Measurements from ENCODE around the gene TRPV3. TPM values are rescaled to one million over a fixed set of nuclear protein-coding genes. Genes with fewer than 3 reads are reported as not detected.
"Not testable (repeated sequence)": the region's sequence is repeated elsewhere in the genome, so short reads cannot be mapped to it uniquely, and the experiment has no call there.

The TRPV3 gene
- total RNA-seq, 1 donor from 2014 or later = 1.3 TPM

DNA sequence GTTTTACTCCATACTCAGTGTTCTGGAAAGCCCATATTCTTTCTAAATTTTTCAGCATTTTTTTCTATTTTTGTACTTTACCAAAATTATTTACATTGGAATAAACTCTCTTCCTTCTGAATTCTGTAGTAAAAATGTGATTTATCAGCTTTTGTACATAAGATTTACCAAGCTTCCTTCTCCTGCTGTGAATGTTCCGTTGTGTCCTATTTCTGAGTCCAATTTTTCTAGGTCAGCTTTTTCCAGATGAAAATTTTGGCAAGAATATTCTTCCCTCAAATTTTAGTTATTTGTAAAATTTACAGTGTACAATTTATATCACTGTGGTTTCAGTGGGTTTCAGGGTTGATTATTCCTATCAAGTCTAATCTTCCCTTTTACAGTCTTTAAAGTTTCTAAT, 54.3 kb downstream of the TRPV3 start:
- intact Hi-C loops (cut with micrococcal nuclease) = no loop called here
- DNase-seq (no peak), ATAC-seq (no peak)

DNA sequence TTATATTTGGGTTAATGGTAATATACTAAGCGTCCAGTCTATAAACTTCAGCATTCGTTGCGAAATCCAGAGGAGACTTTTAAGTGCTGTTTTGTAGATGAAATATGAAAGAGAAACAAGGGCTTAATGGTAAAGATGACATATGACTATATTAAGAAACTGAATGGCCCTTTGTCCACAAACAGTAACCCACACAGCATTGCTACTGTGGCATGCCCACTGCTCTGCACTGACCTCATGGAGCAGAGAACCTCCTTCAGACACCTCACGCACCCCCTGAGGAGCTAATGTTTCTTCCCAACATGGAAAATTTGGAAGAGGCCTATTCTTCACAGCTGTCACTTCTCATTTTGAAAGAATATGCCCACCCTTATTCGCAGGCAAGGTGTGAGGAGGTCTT, 55.1 kb downstream of the TRPV3 start:
- intact Hi-C loops (cut with micrococcal nuclease) = no loop called here
- ATAC-seq = no peak
- DNase-seq = no peak

- intact Hi-C loops (cut with micrococcal nuclease) = no loop called here
- ATAC-seq = no peak
Observed at GRCh38 chr17:3501344-3501743, 56.3 kb downstream of the TRPV3 start.

GRCh38 chr17:3497101-3497500, 60.5 kb downstream of the TRPV3 start:
- DNase-seq = no peak
- ATAC-seq = no peak
- intact Hi-C loops (cut with micrococcal nuclease) = no loop called here

More at GRCh38 chr17:3501344-3501743, 56.3 kb downstream of the TRPV3 start:
- no peak for DNase-seq

DNA sequence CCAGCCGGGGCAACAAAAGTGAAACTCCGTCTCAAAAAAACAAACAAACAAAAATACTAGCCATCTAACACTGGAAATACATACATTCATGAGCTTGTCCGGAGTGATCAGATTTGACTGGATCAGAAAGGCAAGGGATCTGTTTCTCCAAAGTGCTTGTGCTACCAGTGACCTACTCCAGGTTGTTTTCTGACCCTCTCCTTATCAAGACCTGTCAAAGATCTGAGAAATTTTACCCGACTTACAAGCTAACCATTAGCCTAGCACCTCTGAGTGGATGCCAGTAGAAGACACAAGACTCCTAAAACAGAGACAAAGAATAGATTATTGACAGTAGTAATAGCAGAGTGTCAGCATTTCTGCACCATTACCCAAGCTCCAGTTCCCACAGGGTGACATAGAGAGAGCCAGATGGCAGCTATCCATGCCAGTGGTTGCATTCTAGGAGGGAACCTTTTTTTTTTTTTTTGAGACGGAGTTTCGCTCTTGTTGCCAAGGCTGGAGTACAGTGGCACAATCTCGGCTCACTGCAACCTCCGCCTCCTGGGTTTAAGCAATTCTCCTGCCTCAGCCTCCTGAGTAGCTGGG, 72.0 kb downstream of the TRPV3 start:
- no peak for ATAC-seq
- DNase-seq = no peak

GRCh38 chr17:3482852-3483251, 74.8 kb downstream of the TRPV3 start:
- DNase-seq (no peak), ATAC-seq (no peak)
- intact Hi-C loops (cut with micrococcal nuclease) = no loop called here

More for the DNA sequence above, 72.0 kb downstream of the TRPV3 start:
- intact Hi-C loops (cut with micrococcal nuclease) = no loop called here

- intact Hi-C loops (cut with micrococcal nuclease) = no loop called here
- DNase-seq = no peak
- ATAC-seq = no peak
Observed at GRCh38 chr17:3479988-3480387, 77.6 kb downstream of the TRPV3 start.

DNA sequence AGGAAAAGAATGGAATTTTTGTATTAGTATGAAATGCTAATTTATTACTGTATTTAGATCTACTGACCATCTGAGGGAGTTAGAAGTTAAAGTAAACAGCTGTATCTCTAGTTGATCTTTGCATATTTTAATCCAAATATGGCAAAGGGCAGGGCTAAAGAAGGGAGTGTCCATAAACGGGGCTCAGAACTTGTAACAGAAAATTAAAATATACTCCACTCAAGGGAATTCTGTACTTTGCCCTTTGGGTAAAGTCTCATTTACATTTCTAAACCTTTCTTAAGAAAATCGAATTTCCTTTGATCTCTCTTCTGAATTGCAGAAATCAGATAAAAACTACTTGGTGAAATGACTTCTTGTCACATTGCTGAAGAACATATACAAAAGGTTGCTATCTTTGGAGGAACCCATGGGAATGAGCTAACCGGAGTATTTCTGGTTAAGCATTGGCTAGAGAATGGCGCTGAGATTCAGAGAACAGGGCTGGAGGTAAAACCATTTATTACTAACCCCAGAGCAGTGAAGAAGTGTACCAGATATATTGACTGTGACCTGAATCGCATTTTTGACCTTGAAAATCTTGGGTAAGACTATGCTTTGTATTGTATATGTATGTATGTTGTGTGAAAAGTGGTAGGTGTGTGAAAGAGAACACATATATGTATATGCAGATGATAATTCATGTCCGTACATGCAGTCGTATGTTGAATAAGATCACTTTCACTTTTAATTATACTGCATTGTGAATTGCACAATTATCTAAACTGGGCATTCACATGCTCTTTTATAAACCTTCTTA, 81.6 kb downstream of the TRPV3 start, which contains the start of gene ASPA:
Gene ASPA, plus strand, starts transcription at position 186 of the 799 bp plus-strand sequence. Its CDS starts 163 bp downstream, at position 349.
- DNase-seq (no peak), ATAC-seq (peak; percentile 71)
- intact Hi-C loops (cut with micrococcal nuclease) = no loop called here

GRCh38 chr17:3475251-3475685, 82.3 kb downstream of the TRPV3 start:
- intact Hi-C loops (cut with micrococcal nuclease) = no loop called here
- ATAC-seq = peak; percentile 48
- no peak for DNase-seq

DNA sequence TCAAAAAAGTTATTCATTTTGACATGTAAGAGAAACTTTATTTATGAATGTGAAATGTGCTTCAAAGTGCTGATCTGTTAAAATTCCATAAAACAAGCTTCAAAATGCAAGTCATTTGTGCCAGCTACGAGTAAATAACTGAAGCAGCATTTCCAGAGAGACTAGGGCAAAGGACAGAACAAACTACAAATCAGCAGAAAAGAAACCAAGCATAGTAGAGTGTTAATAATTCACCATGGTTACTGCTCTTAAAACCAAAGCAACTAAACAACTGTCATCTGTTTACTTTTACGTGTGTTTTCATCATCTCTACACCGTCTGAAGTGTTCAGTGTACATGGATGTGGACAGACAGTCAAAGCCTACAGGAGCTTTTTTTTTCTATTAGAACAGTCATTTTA, 83.4 kb downstream of the TRPV3 start:
- ATAC-seq = no peak
- DNase-seq = no peak
- intact Hi-C loops (cut with micrococcal nuclease) = no loop called here

DNA sequence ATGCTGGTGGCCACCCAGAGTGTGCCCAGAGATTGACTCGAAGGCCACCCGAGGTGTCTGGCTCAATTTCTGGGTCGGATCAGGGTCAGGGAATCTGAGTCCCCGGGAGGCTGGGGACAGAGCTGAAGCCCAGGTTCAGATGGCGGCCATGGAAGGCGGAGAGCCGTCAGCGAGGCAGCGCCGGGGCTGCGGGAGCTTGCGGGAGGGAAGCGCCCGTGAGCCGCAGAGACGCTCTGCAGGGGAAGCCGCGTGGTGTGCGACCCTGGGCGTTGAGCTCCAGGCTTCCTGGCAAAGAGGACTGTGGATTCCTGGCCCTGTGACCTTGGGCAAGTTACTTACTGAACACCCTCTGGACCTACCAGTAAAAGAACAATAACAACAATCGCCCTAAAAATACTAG, 85.5 kb downstream of the TRPV3 start:
- ATAC-seq (no peak), DNase-seq (no peak)
- intact Hi-C loops (cut with micrococcal nuclease) = no loop called here

DNA sequence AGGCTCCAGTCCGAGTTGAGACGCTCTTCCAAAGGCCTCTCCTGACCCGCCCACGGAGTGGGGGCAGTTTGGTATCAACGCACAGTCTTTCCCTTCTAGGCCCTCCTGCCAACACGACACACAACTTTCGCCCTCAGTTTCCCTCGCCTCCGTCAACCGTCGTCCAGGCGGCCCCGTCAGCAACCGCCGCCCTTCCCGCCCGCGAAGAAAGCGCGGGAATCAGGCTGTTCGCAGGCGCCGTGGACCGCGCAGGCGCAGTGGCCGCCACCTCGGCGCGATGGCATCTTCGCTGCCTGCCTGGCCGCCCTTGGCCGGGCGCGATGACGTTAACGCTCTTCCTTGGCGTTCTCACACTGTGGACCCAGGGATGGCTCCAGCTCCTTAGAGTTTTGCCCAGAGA, 86.0 kb downstream of the TRPV3 start, which contains the start of gene SPATA22:
Gene SPATA22, minus strand, starts transcription at position 221 of the 400 bp plus-strand sequence. CDS start 2,494 bp downstream, outside the sequence.
- DNase-seq (no peak), ATAC-seq (no peak)
- intact Hi-C loops (cut with micrococcal nuclease) = no loop called here

GRCh38 chr17:3469529-3469928, 88.1 kb downstream of the TRPV3 start:
- ATAC-seq (no peak), DNase-seq (no peak)
- intact Hi-C loops (cut with micrococcal nuclease) = no loop called here

DNA sequence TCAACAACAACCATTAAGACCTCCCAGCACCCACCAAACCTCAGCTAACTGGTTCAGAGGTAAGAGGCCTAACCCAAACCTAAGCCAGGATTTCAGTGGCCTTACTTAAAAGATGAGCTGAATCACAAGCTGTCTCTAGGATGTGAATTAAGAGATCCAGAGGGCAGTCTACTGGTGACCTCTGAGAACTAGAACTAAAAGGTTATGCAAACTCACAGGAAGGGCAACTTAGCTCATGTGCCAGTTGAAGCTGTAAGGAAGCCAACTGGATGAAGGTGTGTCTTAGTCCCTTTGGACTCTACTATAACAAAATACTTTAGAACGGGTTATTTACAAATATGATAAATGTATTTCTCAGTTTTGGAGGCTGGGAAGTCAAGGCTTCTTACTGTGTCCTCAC, 91.3 kb downstream of the TRPV3 start:
- DNase-seq; ATAC-seq; intact Hi-C loops (cut with micrococcal nuclease): not testable (repeated sequence)

Other genes with a start within 250 kb of the TRPV3 start
- not detected for gene OR3A2, start 171.5 kb downstream of the TRPV3 start, total RNA-seq
- not detected for gene OR1E1, start 159.4 kb downstream of the TRPV3 start, total RNA-seq
- not detected for gene OR3A3, start 146.4 kb downstream of the TRPV3 start, total RNA-seq
- gene OR1E2, start 124.0 kb downstream of the TRPV3 start, total RNA-seq = not detected
- 0.50 TPM for gene SPATA22, start 86.0 kb downstream of the TRPV3 start, total RNA-seq
- gene ASPA, start 81.8 kb downstream of the TRPV3 start, total RNA-seq = 3.7 TPM
- gene TRPV1, start 51.6 kb upstream of the TRPV3 start, total RNA-seq = 3.5 TPM
- gene SHPK, start 78.4 kb upstream of the TRPV3 start, total RNA-seq = 5.1 TPM
- 7.1 TPM for gene CTNS, start 78.9 kb upstream of the TRPV3 start, total RNA-seq
- gene TAX1BP3, start 110.8 kb upstream of the TRPV3 start, total RNA-seq = 167 TPM
- 63.4 TPM for gene EMC6, start 111.0 kb upstream of the TRPV3 start, total RNA-seq
- gene P2RX5, start 138.3 kb upstream of the TRPV3 start, total RNA-seq = 16.4 TPM
- gene HASPIN, start 166.1 kb upstream of the TRPV3 start, total RNA-seq = 0.45 TPM
- gene ITGAE, start 243.4 kb upstream of the TRPV3 start, total RNA-seq = 12.2 TPM

Measured in left ventricle myocardium superior (tissue), 1 donor.